Activated naive CD8-positive, alpha-beta T cell treated with anti-CD3 and anti-CD28 coated beads, Interleukin-2, amount 10 ng/mL, durations not matched to agents 7 days and 5 days (primary cell): ENCODE results near the gene TMEM37. TPM values are rescaled to one million over a fixed set of nuclear protein-coding genes. Genes with fewer than 3 reads are reported as not detected.

ENCODE experiments used
- ATAC-seq: fragments of 150-1000 bp; cut with Tn5 transposase; one replicate; pipeline ENCODE4 v1.10.0; 2021; ENCODE audit warnings: low read depth, moderate library complexity
- POLR2A ChIA-PET: fragments of 350-600 bp; sonication (Branson Sonifier 250); formaldehyde crosslinking; loops from one replicate; lab custom pipeline; 2021; ENCODE audit warnings: antibody characterized with exemption; lab: Charles Lee
- DNase-seq: peaks from one replicate; pipeline ENCODE4 v3.0.0; 2021
- H3K27ac Mint-ChIP-seq: one replicate; pipeline ENCODE4 v1.8.0; 2022; ENCODE audit warnings: mild to moderate bottlenecking, mixed read lengths
- H3K27me3 Mint-ChIP-seq: one replicate; pipeline ENCODE4 v1.8.0; 2022; ENCODE audit warnings: mild to moderate bottlenecking, moderate library complexity, mixed read lengths
- H3K36me3 Mint-ChIP-seq: one replicate; pipeline ENCODE4 v1.8.0; 2021; ENCODE audit warnings: mild to moderate bottlenecking, mixed read lengths
- H3K4me1 Mint-ChIP-seq: one replicate; pipeline ENCODE4 v1.8.0; 2021; ENCODE audit warnings: mixed read lengths
- H3K4me3 Mint-ChIP-seq: one replicate; pipeline ENCODE4 v1.8.0; 2022; ENCODE audit warnings: mild to moderate bottlenecking, moderate library complexity, mixed read lengths
- H3K9me3 Mint-ChIP-seq: one replicate; pipeline ENCODE4 v1.8.0; 2021; ENCODE audit warnings: mixed read lengths
- total RNA-seq, 2 experiments: library from RNA; stranded (reverse); gene quantifications; one replicate each; pipeline ENCODE4 v1.2.3, GENCODE V29; 2021

Gene TMEM37
- total RNA-seq, 2 experiments from 2014 or later = not detected

- H3K36me3 Mint-ChIP-seq = no peaks in the 10 kb centered on the region
- no peak for DNase-seq
- H3K4me3 Mint-ChIP-seq = no peak overlapping the region
- POLR2A ChIA-PET = no interaction called here
- ATAC-seq = no peak
- peaks cover 29% of the 10 kb centered on the region for H3K27me3 Mint-ChIP-seq
- peaks cover 4% of the 10 kb centered on the region for H3K9me3 Mint-ChIP-seq
- no peak overlapping the region for H3K27ac Mint-ChIP-seq
- no peaks in the 10 kb centered on the region for H3K4me1 Mint-ChIP-seq
Measured at GRCh38 chr2:119423108-119423444, 8.6 kb upstream of the TMEM37 start.

DNA sequence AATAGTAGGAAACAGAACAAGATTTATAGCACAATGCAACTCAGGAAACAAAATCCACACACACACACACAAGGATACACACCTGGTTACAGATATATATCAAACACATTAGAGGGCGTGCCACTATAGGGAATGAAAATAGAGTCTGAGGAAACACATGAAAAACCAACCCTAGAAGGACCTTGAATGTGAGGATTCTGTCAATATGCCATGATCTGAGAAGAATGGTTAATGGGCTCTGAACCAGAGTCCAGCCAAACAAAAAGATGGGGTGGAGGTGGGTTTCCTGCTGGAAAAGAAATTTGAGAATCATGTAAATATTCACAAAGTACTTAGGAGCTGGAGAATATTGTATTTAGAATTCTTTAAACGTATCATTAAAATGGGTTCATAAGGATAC is 7.8 kb upstream of the TMEM37 start:
- no peaks in the 10 kb centered on the region for H3K4me1 Mint-ChIP-seq
- DNase-seq (no peak), ATAC-seq (no peak)
- H3K4me3 Mint-ChIP-seq = no peak overlapping the region
- peaks cover 4% of the 10 kb centered on the region for H3K9me3 Mint-ChIP-seq
- peaks cover 35% of the 10 kb centered on the region for H3K27me3 Mint-ChIP-seq
- no peaks in the 10 kb centered on the region for H3K36me3 Mint-ChIP-seq
- H3K27ac Mint-ChIP-seq = no peak overlapping the region
- POLR2A ChIA-PET = no interaction called here

DNA sequence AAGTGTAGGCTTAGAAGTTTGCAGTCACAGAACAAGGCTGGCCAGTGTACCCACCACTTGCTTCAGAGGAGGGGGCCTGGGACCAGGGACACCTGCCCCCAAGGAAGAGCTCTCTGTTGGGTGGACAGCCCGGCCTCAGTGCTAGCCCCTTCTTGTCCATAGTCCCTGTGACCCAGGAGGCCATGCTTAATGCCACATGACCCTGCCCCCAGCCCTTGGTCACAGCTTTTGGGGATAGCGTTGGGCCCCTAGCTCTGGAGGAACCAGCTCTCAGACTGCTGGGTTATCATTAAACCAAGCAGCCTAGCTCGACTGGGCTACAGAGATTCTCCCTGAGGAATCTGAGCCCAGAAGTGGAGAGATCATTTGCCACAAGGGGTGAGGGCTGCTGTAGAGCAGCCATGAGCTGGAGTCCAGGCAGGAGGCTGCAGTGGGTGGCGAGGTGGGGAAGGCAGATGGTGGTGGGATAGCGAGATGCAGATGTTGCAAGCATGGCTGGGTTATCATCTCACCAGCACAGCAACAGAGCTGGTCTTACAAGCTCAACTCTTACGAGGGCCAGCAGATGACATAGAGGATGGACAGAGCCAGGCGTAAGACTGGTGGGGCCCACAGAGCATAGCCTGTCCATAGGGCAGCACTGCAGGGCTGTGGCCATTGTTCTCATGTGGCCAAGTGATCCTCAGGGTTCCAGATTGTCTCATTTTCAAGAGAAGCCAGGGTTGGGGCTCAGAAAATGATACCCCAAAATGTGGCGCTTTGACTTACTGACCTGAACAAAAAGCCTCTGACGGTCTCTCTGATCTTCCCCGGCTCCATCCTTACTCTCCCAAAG is 7.2 kb upstream of the TMEM37 start:
- Mint-ChIP-seq H3K9me3 (peaks cover 4% of the 10 kb centered on the region), H3K27ac (no peak overlapping the region), H3K4me3 (no peak overlapping the region), H3K36me3 (no peaks in the 10 kb centered on the region), H3K4me1 (no peaks in the 10 kb centered on the region), H3K27me3 (peaks cover 39% of the 10 kb centered on the region)
- DNase-seq (no peak), ATAC-seq (no peak)
- POLR2A ChIA-PET = no interaction called here

DNA sequence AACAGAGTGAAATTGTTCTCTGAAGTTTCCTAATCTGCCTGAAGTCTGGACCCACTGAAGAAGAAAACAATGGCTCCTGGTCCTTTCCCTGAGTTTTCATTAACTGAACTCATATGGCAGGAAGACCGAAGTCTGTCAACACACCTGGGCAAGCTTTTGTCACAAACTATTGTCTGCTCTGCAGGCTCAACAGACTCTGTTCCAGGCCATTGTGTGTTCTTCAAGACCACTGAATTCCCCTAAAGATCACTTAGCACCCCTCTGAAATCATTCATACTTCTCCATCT is 6.6 kb upstream of the TMEM37 start:
- Mint-ChIP-seq H3K27ac (no peak overlapping the region), H3K4me3 (no peak overlapping the region)
- POLR2A ChIA-PET = no interaction called here

GRCh38 chr2:119425620-119426395 is 5.8 kb upstream of the TMEM37 start:
- POLR2A ChIA-PET = no interaction called here
- no peak overlapping the region for H3K27ac Mint-ChIP-seq
- no peak for ATAC-seq
- no peak overlapping the region for H3K4me3 Mint-ChIP-seq
- H3K9me3 Mint-ChIP-seq = peaks cover 4% of the 10 kb centered on the region
- H3K27me3 Mint-ChIP-seq = peaks cover 49% of the 10 kb centered on the region
- H3K4me1 Mint-ChIP-seq = no peaks in the 10 kb centered on the region
- no peak for DNase-seq
- no peaks in the 10 kb centered on the region for H3K36me3 Mint-ChIP-seq

More for the DNA sequence above, 6.6 kb upstream of the TMEM37 start:
- DNase-seq = no peak
- Mint-ChIP-seq H3K36me3 (no peaks in the 10 kb centered on the region), H3K27me3 (peaks cover 42% of the 10 kb centered on the region), H3K9me3 (peaks cover 4% of the 10 kb centered on the region), H3K4me1 (no peaks in the 10 kb centered on the region)
- no peak for ATAC-seq

DNA sequence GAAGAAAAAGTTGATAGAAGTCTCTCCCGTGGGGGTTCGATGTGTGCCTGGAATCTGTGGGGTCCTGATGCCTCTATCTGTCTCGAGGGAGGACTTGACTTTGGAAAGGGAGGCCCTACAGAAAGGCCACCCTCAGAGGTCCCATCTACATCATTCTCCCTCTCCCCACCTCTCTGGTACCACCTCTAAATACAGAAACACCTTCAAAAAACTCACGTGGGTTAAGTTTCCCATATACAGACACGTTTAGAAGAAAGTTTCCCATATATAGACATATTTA is 5.3 kb upstream of the TMEM37 start:
- DNase-seq (no peak), ATAC-seq (no peak)
- Mint-ChIP-seq H3K36me3 (no peaks in the 10 kb centered on the region), H3K9me3 (peaks cover 4% of the 10 kb centered on the region), H3K27me3 (peaks cover 52% of the 10 kb centered on the region), H3K27ac (no peak overlapping the region), H3K4me1 (no peaks in the 10 kb centered on the region), H3K4me3 (no peak overlapping the region)
- POLR2A ChIA-PET = no interaction called here

DNA sequence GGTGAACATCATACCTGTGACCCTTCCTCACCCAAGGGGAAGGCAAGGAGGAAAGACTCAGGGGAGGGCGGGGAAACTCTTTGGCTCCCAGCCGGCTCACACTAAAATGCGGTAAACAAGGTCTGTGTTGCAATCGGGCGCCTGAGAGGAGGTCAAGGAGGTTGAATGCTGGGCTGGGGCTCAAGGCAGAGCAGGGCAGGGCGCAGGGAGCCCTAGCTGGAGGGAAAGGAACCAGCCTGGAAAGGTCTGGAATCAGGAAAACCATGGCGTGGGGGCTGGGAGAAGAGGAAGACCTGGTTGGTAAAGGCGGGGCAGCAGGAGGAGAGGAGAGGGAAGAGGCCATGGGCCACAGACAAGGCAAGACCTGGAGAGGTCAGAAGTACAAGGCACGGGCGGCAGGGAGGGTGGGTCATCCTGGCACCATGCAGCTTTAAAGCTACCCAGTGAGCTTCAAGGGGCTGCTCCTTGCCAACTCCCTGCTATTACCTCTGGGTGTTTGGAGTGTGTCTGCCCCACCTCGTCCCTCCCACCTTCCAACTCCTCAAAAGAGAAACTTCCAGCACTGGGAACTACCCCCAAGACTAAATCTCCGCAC is 4.8 kb upstream of the TMEM37 start:
- POLR2A ChIA-PET = no interaction called here
- Mint-ChIP-seq H3K9me3 (peaks cover under 1% of the 10 kb centered on the region), H3K27me3 (peaks cover 48% of the 10 kb centered on the region), H3K27ac (no peak overlapping the region), H3K4me3 (no peak overlapping the region), H3K36me3 (no peaks in the 10 kb centered on the region), H3K4me1 (no peaks in the 10 kb centered on the region)
- ATAC-seq (no peak), DNase-seq (no peak)

GRCh38 chr2:119427756-119428155 is 3.9 kb upstream of the TMEM37 start:
- no peak for DNase-seq
- no peaks in the 10 kb centered on the region for H3K36me3 Mint-ChIP-seq
- H3K4me3 Mint-ChIP-seq = no peak overlapping the region
- no peaks in the 10 kb centered on the region for H3K9me3 Mint-ChIP-seq
- no peak overlapping the region for H3K27ac Mint-ChIP-seq
- POLR2A ChIA-PET = no interaction called here
- no peak for ATAC-seq
- peaks cover 49% of the 10 kb centered on the region for H3K27me3 Mint-ChIP-seq
- peaks cover 3% of the 10 kb centered on the region for H3K4me1 Mint-ChIP-seq

GRCh38 chr2:119428488-119429224 is 3.0 kb upstream of the TMEM37 start:
- no peaks in the 10 kb centered on the region for H3K9me3 Mint-ChIP-seq

GRCh38 chr2:119429225-119429981 is 2.3 kb upstream of the TMEM37 start:
- Mint-ChIP-seq H3K4me3 (no peak overlapping the region), H3K9me3 (no peaks in the 10 kb centered on the region), H3K27me3 (peaks cover 60% of the 10 kb centered on the region), H3K36me3 (no peaks in the 10 kb centered on the region), H3K4me1 (peaks cover 3% of the 10 kb centered on the region), H3K27ac (no peak overlapping the region)
- no peak for ATAC-seq
- DNase-seq = no peak
- POLR2A ChIA-PET = no interaction called here

More at GRCh38 chr2:119428488-119429224, 3.0 kb upstream of the TMEM37 start:
- H3K36me3 Mint-ChIP-seq = no peaks in the 10 kb centered on the region
- H3K27ac Mint-ChIP-seq = no peak overlapping the region
- DNase-seq (no peak), ATAC-seq (no peak)
- H3K4me1 Mint-ChIP-seq = peaks cover 3% of the 10 kb centered on the region
- H3K4me3 Mint-ChIP-seq = no peak overlapping the region
- H3K27me3 Mint-ChIP-seq = peaks cover 56% of the 10 kb centered on the region
- POLR2A ChIA-PET = no interaction called here

- DNase-seq = no peak
- ATAC-seq = no peak
- POLR2A ChIA-PET = no interaction called here
- Mint-ChIP-seq H3K27me3 (peaks cover 60% of the 10 kb centered on the region), H3K27ac (no peak overlapping the region), H3K4me3 (no peak overlapping the region), H3K36me3 (no peaks in the 10 kb centered on the region), H3K4me1 (peaks cover 3% of the 10 kb centered on the region), H3K9me3 (no peaks in the 10 kb centered on the region)
Measured at GRCh38 chr2:119430023-119430498, 1.6 kb upstream of the TMEM37 start.

DNA sequence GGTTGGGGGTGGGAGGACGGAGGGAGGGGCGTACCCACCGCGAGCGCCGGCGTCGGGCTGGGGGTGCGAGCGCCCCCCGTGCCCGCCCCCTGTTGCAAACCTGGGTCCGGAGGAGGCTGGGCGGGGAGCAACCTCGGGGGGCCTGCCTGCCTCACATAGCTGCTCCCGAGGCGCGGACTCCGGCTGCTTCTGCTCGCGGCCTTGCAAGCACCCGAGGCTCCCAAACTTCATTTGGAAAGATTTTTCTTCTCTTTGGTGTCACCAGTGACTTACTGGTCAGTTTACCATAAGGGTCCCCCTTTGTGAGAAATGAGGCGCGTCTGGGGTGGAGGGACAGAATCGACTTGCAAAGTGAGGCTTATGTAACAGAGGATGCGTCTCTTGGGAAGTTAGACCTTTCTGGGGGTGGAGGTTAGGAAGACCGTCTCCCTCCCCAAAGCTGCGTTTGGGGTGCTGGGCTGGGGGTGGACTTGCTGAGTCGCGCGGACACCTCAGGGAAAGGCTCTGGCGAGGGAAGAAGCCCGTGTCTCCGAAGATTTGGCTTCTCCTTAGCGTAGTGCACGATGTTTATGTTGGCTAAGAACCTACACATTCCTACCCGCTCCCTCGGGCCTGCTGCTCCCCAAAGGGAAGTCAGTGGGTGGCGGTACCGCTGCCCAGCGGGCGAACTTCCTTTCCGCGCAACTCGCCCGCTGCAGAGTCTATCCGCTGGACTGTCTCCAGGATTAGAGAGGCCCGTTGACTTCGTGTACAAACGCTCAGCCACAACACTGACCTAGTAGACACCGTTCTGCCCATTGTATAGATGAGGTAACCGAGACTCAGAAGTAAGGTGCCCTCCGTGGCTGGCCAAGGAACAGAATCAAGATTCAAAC is 559 bp downstream of the TMEM37 start:
- H3K4me1 Mint-ChIP-seq = peaks cover 3% of the 10 kb centered on the region
- ATAC-seq (peak; percentile 24), DNase-seq (no peak)
- peaks cover 58% of the 10 kb centered on the region for H3K27me3 Mint-ChIP-seq
- POLR2A ChIA-PET = no interaction called here
- no peaks in the 10 kb centered on the region for H3K9me3 Mint-ChIP-seq
- H3K4me3 Mint-ChIP-seq = peak overlapping the region; percentile 49
- H3K27ac Mint-ChIP-seq = no peak overlapping the region
- no peaks in the 10 kb centered on the region for H3K36me3 Mint-ChIP-seq
